SK-N-SH (cell line): ENCODE data around the gene LY6G6D.

ENCODE experiments used
- CTCF ChIP-seq: fragments of 200-600 bp; sonication (generic); IDR thresholded peaks from 2 replicates; pipeline ENCODE4 v1.6.1; 2017; ENCODE audit warnings: antibody characterized with exemption, mild to moderate bottlenecking, moderate library complexity
- EP300 ChIP-seq, 2 experiments: IDR thresholded peaks; 2 replicates each; pipeline versions ENCODE4 v1.4.0 to v1.6.1; 2012; ENCODE audit warnings: borderline replicate concordance in 1 of 2, low read depth in 1 of 2, low read length in 1 of 2
- FOXJ3 ChIP-seq: sonication (generic); formaldehyde crosslinking; IDR thresholded peaks from 2 replicates; pipeline ENCODE4 v1.5.1; 2020; ENCODE audit warnings: mild to moderate bottlenecking, missing genetic modification reagents
- FOXM1 ChIP-seq: IDR thresholded peaks from 2 replicates; pipeline ENCODE4 v1.4.0; 2012; ENCODE audit warnings: low read depth, mild to moderate bottlenecking
- GABPA ChIP-seq: IDR thresholded peaks from 2 replicates; pipeline ENCODE4 v1.4.0; 2012; ENCODE audit warnings: low read depth, mild to moderate bottlenecking
- IRF3 ChIP-seq: fragments of 150-350 bp; IDR thresholded peaks from 2 replicates; pipeline ENCODE4 v1.6.1; 2016; ENCODE audit warnings: mild to moderate bottlenecking, low read depth, low read length
- PBX3 ChIP-seq: IDR thresholded peaks from 2 replicates; pipeline ENCODE4; 2012
- POLR2AphosphoS5 ChIP-seq: IDR thresholded peaks from 2 replicates; pipeline ENCODE4 v1.6.1; 2012; ENCODE audit warnings: low read depth, low read length
- RAD21 ChIP-seq: IDR thresholded peaks from 2 replicates; pipeline ENCODE4 v1.6.1; 2012; ENCODE audit warnings: mild to moderate bottlenecking, low read length
- REST ChIP-seq: IDR thresholded peaks from 2 replicates; pipeline ENCODE4 v1.6.1; 2012; ENCODE audit warnings: mild to moderate bottlenecking, low read depth, low read length, moderate library complexity
- SIN3A ChIP-seq: IDR thresholded peaks from 2 replicates; pipeline ENCODE4 v1.6.1; 2012; ENCODE audit warnings: low read depth, mild to moderate bottlenecking, low read length, moderate library complexity, borderline replicate concordance
- TCF12 ChIP-seq: IDR thresholded peaks from 2 replicates; pipeline ENCODE4 v1.4.0; 2012
- YY1 ChIP-seq: IDR thresholded peaks from 2 replicates; pipeline ENCODE4 v1.4.0; 2012; ENCODE audit warnings: low read depth, mild to moderate bottlenecking

GRCh38 chr6:31697555-31697954 lies 17.6 kb upstream of the LY6G6D start:
- TF ChIP-seq REST (no peak), CTCF (no peak), EP300 (IDR thresholded peaks at IDR 0.05; ENCODE audit: borderline replicate concordance in 1 of 2, low read depth in 1 of 2, low read length in 1 of 2) (no peak), IRF3 (no peak), FOXM1 (no peak), GABPA (no peak), RAD21 (no peak), TCF12 (no peak), SIN3A (no peak), YY1 (no peak), POLR2AphosphoS5 (no peak), FOXJ3 (CRISPR knock-in tag) (no peak), PBX3 (no peak)
